Measurements from ENCODE around the gene PADI2.
"Not testable (repeated sequence)": the region's sequence is repeated elsewhere in the genome, so short reads cannot be mapped to it uniquely, and the experiment has no call there.

PADI2 gene

DNA sequence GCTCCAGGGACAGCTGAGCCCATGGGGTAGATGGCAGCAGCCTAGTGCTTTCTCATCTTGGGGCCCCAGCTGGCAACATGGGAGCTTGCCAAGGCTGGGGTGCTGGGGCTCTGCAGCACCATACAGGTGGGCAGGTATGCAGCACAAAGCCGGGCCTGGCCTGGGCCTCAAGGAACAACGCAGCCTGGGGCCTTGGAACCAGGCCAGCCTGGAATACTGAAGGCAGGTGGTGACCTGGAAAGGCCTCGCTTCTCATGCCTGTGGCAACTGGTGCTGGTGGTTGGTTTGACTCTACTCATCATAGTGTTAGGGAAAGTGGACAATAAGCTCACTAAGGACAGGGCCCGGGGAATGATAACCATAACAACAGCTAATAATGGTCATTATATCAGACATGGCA, 38.4 kb downstream of the PADI2 start:
- DNase-seq, result no peak

DNA sequence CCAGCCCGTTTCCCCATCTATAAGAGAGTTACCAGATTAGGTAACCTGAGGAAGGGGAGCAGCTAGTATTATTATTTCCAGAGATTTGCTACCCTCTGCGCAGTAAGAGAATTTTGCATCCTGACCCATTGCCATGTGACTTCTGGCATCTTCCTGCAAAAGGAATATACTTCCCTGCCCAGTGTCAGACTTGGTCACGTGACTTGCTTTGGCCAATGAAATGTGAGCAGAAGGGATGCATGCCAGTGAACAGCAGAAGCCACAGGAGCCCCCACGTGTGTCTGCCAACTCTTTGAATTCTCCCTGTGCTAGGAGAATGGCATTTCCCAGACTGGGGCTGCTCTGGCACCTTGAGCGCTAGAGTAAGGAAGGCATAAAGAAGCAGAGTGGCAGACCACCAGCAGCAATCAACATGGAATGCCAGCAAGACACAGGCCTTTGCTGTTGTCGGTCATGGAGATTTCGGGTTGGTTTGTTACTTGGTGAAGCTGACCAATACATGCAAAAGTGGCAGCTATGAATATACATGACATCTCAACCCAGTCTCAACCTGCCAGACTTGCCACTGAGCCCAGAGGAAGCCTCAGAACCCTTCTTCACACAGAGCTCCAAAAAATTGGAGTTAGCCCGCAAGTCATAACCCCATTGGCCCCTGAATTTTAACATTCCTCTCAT, 39.0 kb downstream of the PADI2 start:
- DNase-seq, result no peak

DNA sequence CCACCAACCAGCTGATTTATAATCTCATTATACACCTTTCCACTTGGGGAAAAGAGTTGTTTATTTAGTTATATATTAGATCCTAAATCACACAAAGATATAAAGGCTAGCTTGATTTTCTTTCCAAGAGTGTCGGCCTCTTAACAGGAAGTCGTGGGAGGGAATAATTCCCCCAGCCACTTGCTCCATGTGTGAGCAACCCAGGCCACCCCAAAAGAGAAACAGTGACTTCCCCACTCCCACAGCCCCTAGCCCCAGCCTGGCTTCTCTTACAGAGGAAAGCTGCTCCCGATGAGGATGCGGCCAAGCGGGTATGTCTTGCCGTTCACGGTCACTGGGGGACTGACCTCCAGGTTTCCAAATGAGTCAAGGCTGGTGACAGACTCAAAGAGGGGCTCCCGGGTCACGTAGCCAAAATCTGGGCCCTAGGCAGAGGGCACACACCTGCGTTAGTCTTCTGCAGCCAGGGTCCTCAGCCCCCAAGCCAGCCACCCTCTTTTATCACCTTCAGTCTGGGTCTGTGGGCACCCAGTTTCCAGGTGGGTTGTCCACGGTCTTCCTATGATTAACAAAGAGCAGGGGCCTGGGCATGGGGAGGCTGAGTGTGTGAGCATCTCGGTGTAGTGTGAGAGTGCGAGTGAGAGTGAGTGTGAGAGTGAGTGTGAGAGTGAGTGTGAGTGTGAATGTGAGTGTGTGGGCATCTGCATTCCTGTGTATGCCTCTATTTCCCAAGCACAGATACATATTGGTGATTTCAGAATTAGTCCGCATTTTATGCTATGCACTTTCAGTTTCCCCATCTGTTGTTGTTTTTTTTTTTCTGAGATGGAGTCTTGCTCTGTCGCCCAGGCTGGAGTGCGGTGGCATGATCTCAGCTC, 40.0 kb downstream of the PADI2 start:
- no peak for DNase-seq

DNA sequence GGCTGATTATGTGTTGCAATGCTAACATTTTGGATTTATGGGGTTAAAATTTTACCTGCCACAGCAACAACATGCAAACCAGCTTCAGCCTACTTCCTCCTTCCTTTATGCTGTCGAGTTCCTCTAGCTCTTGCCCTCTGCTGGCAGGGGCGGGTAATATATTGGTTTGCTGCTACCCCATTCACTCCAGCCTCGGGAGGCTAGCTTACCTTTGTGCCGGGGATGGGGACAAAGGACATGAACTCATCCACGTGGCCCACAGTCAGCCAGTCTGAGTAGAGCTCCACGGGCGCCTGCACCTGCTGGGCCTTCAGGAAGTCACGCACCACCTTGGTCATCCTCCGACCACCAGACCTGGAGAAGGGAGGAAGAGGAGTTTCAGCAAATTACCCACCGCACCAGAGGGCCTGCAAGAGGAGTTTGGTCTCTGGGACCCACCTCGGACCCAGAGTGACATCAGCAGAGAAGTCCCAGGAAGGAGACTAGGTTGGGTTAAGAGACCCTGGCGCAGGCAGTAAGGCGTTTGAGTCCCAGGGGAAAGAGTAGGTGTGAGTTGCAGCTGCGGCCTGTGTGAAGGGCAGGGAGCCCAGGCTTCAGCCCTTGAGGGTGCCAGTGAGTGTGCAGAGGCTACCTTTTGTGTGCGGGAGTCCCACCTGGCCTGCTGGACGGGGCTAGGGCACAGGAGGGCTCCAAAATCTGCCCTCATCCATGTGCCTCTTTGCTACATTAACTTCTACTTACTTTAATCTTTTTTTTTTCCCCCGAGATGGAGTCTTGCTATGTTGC, 43.6 kb downstream of the PADI2 start:
- DNase-seq, result no peak

DNA sequence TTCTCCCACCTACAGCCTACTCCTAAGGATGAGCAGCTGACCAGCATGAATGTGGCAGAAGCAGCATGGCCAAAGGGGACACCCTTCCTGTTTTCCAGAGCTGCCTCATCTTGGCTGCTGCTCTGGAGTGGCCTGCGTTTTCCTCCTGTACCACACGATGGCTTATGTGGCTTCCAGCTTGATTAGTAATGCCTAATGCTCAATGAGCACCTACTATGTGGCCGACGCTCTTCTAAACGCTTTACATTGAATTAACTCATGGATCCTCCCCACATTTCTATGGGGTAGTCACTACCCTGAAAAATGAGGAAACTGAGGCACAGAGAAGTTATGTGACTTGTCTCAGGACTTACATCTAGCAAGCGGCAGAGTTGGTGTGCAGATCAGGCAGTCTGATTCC, 47.5 kb downstream of the PADI2 start:
- no peak for DNase-seq

DNA sequence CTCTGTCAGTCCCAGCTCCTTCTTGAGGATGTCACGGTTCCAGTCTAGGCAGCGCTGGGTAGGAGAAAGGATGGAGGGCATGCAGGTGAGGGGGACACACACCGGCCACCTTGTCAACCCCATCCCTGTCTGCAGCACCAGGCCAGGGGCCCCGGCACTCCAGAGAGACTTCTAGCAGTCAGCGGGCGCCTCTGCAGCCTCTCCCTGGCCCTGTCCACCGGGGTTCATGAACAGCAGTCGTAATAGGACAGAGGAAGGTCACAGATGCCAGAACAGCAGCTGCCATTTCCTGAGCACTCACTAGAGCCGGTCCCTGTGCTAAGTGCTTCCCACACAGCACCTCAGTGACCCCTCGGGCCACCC, 49.1 kb downstream of the PADI2 start:
- no peak for DNase-seq

DNA sequence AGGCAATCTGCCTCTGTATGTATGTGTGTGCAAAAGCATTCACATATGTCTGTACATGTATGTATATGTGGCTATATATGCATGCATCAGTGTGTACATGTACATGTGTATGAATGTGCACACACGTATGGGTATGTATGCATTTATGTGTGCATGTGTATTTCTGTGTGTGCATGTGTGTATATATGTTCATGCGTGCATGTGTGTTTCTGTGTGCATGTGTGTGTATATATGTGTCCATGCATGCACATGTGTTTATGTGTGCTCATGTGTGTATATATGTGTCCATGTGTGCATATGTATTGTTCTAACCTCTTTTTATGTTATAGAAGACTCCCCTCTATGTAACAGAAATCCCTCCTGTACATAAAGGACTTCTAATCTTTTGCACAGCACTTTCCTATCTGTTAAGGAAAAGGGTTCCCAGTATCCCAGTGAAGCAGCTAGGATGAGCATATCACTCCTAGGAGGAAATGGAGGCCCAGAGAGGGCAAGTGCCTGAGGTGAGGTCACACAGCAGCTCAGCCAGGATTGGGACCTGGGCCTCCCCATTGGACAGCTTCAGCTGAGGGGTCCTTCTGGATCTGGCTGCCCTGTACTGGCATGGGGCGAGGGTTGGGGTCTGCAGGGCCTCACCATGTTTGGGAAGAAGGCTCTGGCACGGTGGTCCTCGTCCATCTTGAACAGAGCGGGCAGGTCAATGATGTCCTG, 49.6 kb downstream of the PADI2 start:
- no peak for DNase-seq

DNA sequence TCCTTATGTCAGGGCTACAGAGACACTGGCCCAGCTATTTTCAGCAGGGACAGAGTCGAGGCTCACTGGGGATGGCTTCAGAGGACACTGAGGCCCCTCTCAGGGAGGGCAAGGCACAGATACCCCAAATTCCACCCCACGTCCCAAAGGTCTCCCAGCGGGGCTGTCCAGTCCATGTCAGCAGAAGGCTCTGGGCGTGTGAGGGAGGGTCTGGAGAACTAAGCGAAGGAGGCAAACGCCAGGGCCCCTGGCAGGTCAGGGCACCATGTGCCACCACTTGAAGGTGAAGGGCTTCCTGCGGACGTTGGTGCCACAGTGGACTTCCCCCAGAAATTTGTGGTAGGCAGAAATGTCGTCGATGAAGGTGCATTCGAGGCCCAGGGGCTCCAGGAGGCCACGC, 50.5 kb downstream of the PADI2 start:
- DNase-seq, result no peak

DNA sequence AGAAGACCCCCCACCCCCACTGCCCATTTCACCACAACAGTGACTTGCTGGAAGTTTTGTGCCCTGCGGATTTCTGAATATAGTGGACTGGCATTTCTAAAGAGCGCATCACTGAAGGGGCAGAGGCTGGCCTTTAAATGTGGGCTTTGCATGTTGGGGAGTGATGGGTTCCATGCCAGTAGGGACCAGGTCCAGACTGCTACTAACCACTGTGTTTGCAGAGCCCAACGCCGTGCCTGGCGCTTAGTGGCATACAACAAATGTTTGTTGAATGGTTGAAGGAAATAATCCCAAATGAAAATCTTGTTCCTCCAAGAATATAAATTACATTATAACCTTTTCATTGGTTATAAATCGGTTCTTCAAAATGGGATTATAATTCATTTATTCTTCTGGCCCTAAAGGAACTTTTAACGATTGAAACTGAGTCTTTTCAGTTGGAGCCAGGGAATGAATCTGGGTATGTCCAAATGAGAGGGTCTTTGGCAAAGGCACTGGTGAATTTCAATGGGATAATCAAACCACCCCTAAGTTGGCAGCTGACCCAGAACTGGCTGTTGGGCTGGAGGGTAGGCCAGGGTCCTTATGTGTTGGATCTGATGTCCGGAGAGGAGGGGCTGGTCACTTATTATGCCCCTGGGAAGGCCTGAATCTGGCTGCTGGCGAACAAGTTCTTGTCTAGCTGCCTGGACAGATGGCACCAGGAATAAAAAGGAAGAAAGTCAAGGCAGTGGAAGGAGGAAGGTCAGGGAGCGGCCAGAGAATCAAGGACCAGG, 51.6 kb downstream of the PADI2 start:
- DNase-seq, result no peak

DNA sequence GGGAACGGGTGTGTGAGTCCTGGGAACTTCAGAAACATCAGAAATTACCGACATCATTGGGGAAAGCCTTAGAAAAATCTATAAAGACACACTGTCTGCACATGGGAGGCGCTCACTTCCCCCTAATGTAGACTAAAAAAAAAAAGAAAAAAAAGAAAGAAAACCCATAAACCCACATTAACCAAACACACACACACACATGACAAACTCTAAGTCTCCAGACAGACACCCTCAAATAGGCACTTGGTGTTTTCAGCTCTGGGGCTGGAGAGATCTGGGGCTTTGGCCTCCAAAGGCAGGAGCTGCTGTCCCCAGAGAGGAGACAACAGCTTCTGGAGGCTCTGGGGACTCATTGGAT, 52.2 kb downstream of the PADI2 start:
- no peak for DNase-seq

DNA sequence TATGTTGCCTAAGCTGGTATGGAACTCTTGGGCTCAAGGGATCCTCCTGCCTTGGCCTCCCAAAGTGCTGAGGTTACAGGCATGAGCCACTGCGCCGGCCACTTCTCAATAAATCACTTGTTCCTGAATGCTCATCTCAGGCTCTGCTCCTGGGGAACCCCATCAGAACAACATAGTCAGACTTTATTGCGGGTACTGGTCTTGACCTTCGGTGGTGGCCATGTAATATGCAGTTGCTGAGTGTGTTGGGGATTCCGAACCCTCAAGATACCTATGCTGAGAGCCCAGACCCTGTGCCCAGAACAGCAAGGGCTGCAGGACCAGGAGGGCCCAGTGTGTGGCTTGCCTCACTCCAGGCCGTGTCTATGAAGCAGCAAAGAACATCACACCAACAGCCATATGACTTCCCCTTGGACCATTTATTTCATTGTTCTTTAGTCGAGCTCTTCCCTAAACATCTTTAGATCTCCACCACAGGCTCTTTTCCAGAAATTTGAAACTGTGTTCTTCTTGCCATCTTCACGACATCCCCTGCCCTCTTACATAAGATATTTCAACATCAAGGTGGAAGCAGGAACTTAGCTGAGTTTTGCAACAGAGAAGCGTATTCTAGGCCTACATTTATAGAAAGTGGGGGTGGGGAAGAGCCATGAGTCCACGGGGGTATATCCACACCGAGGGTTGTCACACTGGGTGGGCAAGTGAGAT, 52.7 kb downstream of the PADI2 start:
- DNase-seq, result no peak

DNA sequence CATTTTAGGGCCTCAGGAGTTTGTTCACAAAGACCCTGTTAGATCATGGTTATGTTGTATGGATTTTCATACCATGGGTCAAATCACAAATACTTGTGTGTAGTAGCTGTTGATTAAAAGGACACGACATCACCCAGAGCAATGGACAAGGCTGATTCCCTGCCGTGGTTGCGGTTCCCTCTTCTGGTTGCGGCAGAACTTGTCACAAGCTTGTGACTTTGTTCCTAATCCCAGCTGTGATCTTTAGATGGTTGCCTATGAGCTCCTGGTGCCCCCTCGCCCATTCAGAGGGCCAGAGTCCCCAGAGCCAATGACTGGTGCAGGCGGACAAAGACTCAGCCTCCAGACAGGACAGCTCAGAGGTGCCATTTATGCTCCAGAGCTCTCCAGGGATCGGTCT, 53.6 kb downstream of the PADI2 start:
- no peak for DNase-seq

DNA sequence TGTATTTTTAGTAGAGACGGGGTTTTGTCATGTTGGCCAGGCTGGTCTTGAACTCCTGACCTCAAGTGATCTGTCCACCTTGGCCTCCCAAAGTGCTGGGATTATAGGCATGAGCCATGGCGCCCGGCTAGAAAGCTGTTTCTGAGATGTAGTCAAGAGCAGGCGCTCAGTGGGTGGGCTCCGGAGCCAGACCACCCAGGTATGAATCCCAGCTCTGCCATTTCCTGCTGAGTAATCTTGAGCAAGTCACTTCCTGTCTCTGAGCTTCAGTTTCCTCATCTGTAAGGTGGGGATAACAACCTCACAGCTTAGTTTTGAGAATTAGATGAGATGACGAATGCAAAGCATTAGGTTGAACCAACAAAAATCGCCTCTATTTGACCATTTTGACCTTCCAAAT, 56.5 kb downstream of the PADI2 start:
- DNase-seq, result not testable (repeated sequence)

DNA sequence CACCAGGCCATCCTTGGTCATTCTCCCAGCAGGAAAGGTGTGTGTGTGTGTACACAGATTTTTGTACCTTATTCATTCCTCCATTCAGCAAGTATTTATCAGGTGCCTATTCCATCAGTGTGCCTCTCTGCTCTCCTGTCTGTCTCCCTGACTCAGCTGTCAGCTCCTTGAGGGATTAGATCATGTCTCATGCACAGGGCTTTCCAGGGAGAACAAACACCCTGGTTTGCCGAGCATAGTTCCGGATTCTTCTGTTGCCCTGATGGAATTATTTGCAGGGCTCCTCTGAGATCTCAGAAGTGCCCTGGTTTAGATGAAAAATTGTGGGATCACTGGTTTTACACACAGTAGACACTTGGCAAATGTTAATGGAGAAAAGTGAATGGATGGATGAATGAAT, 57.4 kb downstream of the PADI2 start:
- DNase-seq, result no peak

DNA sequence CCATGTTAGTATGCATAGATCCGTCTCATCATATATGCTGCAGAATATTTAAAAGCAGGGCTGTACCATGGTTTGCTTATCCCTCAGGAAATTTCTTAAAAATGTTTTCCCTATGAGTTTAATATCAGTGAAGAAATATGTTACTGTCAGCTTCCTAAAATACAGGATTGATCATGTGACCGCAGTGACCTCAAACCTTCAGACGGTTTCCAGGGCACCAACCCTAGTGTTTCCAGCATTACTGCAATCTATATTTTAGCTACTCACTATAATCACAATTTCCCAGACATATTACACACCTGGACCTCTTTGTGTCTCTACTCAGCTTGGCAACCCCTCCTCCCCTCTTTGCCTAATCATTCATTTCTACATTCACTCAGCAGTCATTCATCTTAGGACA, 57.8 kb downstream of the PADI2 start:
- no peak for DNase-seq

DNA sequence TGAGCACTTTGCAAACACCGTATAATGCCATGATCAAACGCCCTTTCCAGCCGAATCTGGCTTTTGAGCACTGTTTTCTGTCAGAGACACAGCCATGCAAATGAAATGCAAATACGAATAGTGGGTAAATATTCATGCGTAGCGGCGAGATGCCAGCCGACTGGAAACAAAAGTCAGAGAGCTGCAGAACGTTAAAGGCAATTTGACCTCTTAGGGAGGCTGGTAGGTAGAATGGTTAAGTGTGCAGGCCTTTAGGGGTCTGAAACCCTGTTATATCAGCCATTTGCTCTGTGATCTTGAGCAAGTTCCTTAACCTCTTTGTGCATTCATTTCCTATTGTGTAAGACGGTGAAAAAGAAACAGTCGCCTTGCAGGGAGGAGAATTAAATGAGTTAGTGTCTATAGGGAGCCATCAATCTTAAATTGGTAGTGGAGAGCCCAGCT, 58.9 kb downstream of the PADI2 start:
- no peak for DNase-seq

DNA sequence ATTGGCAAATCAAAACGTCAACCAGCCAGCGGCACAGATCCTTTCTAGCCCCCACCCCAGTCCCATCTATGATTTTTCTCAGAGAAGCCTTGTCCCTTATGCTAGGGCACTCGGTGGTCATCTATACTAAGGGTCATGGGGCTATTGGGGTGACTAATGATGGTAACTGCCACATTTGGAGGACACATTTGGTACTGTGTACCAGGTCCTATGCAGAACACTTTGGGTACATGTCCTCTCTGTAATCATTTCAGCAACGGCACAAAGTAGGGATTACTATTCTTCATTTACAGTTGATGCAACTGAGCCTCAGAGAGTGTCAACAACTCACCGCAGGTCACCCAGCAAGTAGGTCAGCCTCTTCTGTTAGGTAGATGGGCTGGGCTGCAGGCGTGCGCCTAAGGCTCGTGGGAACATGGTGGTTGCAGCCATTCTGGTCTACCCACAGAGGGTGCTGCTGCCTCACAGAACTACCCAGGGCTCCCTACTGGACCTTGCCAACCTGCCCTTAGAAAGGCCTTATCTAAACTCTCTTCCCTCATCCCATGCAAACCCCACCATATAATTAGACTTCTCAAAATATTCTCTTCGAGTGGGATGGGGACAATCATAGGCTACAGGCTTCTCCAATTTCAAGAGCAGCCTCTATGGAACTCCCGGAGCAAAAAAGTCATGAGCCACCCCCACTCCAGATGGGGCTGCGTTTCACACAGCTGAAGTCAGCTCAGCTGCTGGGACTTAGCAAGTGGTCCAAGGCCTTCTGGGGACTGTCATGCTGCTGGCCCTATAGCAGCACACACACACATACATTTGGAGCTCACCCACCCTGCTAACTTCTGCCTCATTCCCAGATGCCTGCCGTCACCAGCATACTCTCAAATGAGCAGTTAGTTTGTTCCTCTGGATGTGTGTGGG, 59.6 kb downstream of the PADI2 start:
- DNase-seq, result peak; percentile 64

DNA sequence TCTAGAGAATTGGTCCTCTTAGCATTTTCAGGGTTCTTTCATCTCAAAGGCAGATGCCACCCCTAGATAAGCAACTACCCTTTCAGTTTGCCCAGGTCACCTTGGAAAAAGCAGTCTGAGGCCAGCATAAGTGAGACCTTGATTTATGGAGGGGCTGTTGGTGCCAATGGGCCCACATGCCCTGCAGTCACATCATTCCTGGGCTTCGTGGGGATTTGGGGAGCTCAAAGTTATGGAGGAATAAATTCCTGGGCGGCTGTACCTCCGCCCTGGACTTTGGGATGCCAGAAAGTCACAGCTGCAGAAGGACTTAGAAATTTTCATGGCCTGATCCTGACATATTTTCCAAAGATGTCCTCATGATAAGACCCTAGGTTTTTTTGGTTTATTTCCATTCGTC, 62.7 kb downstream of the PADI2 start:
- DNase-seq, result no peak

DNA sequence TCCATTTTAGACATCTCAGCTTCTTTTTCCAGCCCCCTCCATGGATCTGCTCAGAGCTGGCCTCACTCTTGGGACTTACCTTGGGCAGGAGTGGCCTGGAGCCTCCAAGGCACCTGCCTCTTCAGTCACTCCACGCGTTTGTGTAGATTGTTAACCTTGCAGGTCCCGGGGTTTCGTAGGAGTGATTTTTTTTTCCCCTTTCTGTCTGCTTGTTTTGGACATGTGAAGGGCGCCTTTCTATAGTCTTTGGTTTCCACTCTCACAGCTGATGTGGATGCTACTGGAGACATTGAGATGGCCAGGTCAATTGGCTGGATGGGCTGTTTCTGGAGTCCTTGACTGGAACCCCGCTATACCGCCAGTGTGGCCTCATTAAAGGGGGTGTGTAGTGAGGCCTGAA, 63.5 kb downstream of the PADI2 start:
- no peak for DNase-seq

DNA sequence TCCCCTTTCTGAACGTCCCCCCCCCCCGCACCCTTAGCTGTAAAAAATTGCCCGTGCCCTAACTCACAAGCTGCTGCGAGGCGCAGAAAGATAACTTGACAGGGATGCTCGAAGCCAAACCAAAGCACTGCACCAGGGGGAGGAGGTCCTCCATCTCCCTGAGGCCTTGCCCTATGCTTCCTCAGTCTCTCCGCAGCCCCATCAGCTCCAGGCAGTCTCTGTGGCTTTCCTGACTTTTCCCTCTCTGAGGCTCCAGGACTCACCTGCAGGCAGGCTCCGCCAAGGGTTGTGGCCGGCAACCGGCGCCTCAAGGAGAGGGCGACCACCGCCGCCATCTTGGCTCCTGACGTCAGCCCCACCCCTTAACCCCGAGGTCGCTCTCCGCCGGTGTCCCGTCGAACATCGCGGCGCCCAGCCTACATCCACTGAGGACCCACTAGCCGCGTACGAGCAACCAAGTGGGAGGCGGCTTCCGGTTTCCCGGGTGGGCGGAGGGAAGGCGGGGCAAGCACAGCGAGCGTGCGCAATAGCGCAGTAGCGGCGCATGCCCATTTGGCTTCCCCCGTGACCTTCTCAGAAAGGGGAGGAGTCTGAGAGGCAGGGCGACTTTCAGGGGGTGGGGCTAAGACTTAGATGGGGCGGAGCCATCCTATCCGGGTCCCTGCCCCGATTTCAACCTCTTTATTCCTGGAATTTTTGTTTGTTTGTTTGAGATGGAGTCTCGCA, 65.4 kb downstream of the PADI2 start, which contains the start of gene SDHB:
Gene SDHB, minus strand, starts transcription at position 348 of the 726 bp plus-strand sequence. Its CDS starts 13 bp downstream, at position 335.
- peak; percentile 98 for DNase-seq

Data from CD4-positive, alpha-beta T cell treated with Interleukin-15 for 1 hour (primary cell).